Measurements from ENCODE around the gene LPCAT4.

DNA sequence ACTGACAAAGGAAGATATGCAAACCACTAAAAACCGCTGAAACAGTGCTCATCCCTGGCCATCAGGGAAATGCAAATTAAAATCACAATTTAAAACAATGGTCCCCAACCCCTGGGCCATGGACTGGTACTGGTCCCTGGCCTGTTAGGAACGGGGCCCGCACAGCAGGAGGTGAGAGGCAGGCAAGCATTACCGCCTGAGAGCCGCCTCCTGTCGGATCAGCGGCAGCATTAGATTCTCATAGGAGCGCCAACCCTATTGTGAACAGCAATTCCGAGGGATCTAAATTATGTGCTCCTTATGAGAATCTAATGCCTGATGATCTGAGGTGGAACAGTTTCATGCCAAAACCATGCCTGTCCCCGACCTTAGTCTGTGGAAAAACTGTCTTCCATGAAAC lies 43.8 kb downstream of the LPCAT4 start:
- no peak for TF ChIP-seq GABPA (IDR thresholded peaks at IDR 0.05; ENCODE audit: low read depth)
- TF ChIP-seq, protein P1, sequence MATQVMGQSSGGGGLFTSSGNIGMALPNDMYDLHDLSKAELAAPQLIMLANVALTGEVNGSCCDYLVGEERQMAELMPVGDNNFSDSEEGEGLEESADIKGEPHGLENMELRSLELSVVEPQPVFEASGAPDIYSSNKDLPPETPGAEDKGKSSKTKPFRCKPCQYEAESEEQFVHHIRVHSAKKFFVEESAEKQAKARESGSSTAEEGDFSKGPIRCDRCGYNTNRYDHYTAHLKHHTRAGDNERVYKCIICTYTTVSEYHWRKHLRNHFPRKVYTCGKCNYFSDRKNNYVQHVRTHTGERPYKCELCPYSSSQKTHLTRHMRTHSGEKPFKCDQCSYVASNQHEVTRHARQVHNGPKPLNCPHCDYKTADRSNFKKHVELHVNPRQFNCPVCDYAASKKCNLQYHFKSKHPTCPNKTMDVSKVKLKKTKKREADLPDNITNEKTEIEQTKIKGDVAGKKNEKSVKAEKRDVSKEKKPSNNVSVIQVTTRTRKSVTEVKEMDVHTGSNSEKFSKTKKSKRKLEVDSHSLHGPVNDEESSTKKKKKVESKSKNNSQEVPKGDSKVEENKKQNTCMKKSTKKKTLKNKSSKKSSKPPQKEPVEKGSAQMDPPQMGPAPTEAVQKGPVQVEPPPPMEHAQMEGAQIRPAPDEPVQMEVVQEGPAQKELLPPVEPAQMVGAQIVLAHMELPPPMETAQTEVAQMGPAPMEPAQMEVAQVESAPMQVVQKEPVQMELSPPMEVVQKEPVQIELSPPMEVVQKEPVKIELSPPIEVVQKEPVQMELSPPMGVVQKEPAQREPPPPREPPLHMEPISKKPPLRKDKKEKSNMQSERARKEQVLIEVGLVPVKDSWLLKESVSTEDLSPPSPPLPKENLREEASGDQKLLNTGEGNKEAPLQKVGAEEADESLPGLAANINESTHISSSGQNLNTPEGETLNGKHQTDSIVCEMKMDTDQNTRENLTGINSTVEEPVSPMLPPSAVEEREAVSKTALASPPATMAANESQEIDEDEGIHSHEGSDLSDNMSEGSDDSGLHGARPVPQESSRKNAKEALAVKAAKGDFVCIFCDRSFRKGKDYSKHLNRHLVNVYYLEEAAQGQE (IDR thresholded peaks at IDR 0.05; ENCODE audit: insufficient replicate concordance, low read depth): no peak
